ENCODE results near the gene MDM2.
"Not testable (repeated sequence)": the region's sequence is repeated elsewhere in the genome, so short reads cannot be mapped to it uniquely, and the experiment has no call there.

The MDM2 gene

GRCh38 chr12:68805592-68806120 lies 2.3 kb upstream of the MDM2 start:
- no peak for DNase-seq (ENCODE audit: low read depth in 1 of 2, low spot score in 1 of 2)

GRCh38 chr12:68806488-68807237 lies 1.3 kb upstream of the MDM2 start:
- DNase-seq (ENCODE audit: low read depth in 1 of 2, low spot score in 1 of 2), result no peak

- DNase-seq (ENCODE audit: low read depth in 1 of 2, low spot score in 1 of 2), result not testable (repeated sequence)
Observed at GRCh38 chr12:68807274-68807575, 752 bp upstream of the MDM2 start.

GRCh38 chr12:68808388-68809189 lies 612 bp downstream of the MDM2 start:
- peak; percentile 43 to 49 for DNase-seq (ENCODE audit: low read depth in 1 of 2, low spot score in 1 of 2)

- no peak for DNase-seq (ENCODE audit: low read depth in 1 of 2, low spot score in 1 of 2)
Observed at GRCh38 chr12:68809190-68810026, 1.4 kb downstream of the MDM2 start.

GRCh38 chr12:68810027-68810389 lies 2.0 kb downstream of the MDM2 start:
- not testable (repeated sequence) for DNase-seq (ENCODE audit: low read depth in 1 of 2, low spot score in 1 of 2)

GRCh38 chr12:68811573-68811972 lies 3.6 kb downstream of the MDM2 start:
- not testable (repeated sequence) for DNase-seq (ENCODE audit: low read depth in 1 of 2, low spot score in 1 of 2)

- DNase-seq (ENCODE audit: low read depth in 1 of 2, low spot score in 1 of 2), result no peak
Observed at GRCh38 chr12:68812553-68813241, 4.7 kb downstream of the MDM2 start.

- no peak for DNase-seq (ENCODE audit: low read depth in 1 of 2, low spot score in 1 of 2)
Observed at GRCh38 chr12:68813242-68813593, 5.2 kb downstream of the MDM2 start.

GRCh38 chr12:68814490-68815231 lies 6.7 kb downstream of the MDM2 start:
- DNase-seq (ENCODE audit: low read depth in 1 of 2, low spot score in 1 of 2), result no peak

GRCh38 chr12:68815232-68815927 lies 7.4 kb downstream of the MDM2 start:
- no peak for DNase-seq (ENCODE audit: low read depth in 1 of 2, low spot score in 1 of 2)

- no peak for DNase-seq (ENCODE audit: low read depth in 1 of 2, low spot score in 1 of 2)
Observed at GRCh38 chr12:68815928-68816800, 8.2 kb downstream of the MDM2 start.

- DNase-seq (ENCODE audit: low read depth in 1 of 2, low spot score in 1 of 2), result not testable (repeated sequence)
Observed at GRCh38 chr12:68819481-68819880, 11.5 kb downstream of the MDM2 start.

- DNase-seq (ENCODE audit: low read depth in 1 of 2, low spot score in 1 of 2), result no peak
Observed at GRCh38 chr12:68821357-68822188, 13.6 kb downstream of the MDM2 start.

GRCh38 chr12:68823696-68824095 lies 15.7 kb downstream of the MDM2 start:
- DNase-seq (ENCODE audit: low read depth in 1 of 2, low spot score in 1 of 2), result no peak

- DNase-seq (ENCODE audit: low read depth in 1 of 2, low spot score in 1 of 2), result no peak
Observed at GRCh38 chr12:68824131-68824530, 16.2 kb downstream of the MDM2 start.

GRCh38 chr12:68824597-68825250 lies 16.7 kb downstream of the MDM2 start:
- DNase-seq (ENCODE audit: low read depth in 1 of 2, low spot score in 1 of 2), result no peak
